ENCODE results near the gene TOR3A. TPM values are rescaled to one million over a fixed set of nuclear protein-coding genes. Genes with fewer than 3 reads are reported as not detected.

The TOR3A gene
- total RNA-seq, 4 donors from 2014 or later, result 17.8 to 40.5 (median 31.4) TPM

DNA sequence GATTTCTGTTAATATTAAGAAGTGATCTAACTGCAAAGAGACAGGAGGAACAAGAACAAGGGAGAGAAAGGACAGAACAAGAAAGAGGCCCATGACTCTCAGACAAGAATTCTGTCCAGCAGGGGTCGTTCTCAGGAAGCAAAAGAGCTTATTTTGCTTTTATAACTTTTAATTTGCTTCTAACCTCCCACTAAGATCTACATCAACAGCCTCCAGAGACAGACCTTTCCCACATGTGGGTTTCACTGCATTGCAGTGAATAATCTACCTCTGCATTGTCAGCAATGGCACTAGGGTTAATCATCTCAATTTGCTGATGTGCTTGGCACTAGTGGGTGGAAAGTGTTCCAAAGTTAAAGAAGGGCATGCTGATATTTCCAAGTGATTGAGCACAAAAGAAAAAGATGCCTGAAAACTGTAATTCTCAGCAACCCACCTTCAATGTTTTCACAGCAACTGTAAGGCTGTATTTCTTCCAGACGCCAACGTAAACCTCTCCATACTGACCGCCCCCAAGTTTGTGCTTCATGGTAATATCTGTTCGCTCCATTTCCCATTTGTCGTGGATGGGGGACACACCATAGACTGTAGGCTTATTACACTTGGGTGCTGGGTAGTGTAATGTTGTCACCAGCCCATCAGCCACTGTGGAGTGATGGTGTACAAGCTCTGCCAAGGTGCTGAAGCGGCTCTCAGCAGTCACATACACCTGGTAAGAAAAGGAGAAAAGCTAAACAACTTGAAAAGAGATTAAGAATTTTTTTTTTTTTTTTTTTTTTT, 39.5 kb downstream of the TOR3A start:
- Histone ChIP-seq H3K4me3 (no peak overlapping the region), H3K9me3 (no peaks in the 10 kb centered on the region), H3K27ac (no peak overlapping the region), H3K4me1 (peaks cover 0 to 9% (median 0%) of the 10 kb centered on the region in 3 donors), H3K27me3 (no peaks in the 10 kb centered on the region), H3K36me3 (peaks cover 0 to 60% of the 10 kb centered on the region in 2 donors)
- 82 to 86% methylated on average over 7 of the region's 7 CpGs for WGBS, 2 donors (ENCODE audit: low coverage in 1 of 2)
- ATAC-seq, result no peak
- TF ChIP-seq, protein P1, sequence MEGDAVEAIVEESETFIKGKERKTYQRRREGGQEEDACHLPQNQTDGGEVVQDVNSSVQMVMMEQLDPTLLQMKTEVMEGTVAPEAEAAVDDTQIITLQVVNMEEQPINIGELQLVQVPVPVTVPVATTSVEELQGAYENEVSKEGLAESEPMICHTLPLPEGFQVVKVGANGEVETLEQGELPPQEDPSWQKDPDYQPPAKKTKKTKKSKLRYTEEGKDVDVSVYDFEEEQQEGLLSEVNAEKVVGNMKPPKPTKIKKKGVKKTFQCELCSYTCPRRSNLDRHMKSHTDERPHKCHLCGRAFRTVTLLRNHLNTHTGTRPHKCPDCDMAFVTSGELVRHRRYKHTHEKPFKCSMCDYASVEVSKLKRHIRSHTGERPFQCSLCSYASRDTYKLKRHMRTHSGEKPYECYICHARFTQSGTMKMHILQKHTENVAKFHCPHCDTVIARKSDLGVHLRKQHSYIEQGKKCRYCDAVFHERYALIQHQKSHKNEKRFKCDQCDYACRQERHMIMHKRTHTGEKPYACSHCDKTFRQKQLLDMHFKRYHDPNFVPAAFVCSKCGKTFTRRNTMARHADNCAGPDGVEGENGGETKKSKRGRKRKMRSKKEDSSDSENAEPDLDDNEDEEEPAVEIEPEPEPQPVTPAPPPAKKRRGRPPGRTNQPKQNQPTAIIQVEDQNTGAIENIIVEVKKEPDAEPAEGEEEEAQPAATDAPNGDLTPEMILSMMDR (IDR thresholded peaks at IDR 0.05), result peak; percentile 46 to 74 (median 60)
- no peak for TF ChIP-seq EP300 (IDR thresholded peaks at IDR 0.05)

DNA sequence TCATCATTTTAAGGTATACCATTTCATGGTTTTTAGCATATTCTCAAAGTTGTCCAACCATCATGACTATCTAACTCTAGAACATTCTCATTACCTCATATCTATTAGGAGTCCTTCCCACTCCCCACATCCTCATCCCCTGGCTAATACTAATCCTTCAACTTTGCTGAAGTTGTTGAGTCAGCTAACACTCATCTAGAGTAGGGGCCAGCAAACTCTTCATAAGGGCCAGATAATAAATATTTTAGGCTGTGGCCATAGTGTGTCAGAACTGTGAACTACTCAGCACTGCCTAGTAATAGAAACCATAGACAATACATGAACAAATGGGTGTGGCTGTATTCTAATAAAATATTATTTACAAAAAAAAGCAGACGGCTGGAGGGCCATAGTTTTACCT, 43.0 kb downstream of the TOR3A start:
- peaks cover 0 to 25% of the 10 kb centered on the region in 2 donors for H3K36me3 ChIP-seq
- TF ChIP-seq POLR2A (IDR thresholded peaks at IDR 0.05) (no peak), EP300 (IDR thresholded peaks at IDR 0.05) (no peak), POLR2AphosphoS5 (IDR thresholded peaks at IDR 0.05) (no peak)
- TF ChIP-seq, protein P1 (IDR thresholded peaks at IDR 0.05), result no peak
- H3K9me3 ChIP-seq, result no peaks in the 10 kb centered on the region
- H3K4me3 ChIP-seq, result no peak overlapping the region
- WGBS, 2 donors (ENCODE audit: low coverage in 1 of 2), result 67 to 71% methylated on average over 1 of the region's 1 CpG
- peaks cover 0 to 40% (median 0%) of the 10 kb centered on the region in 3 donors for H3K4me1 ChIP-seq
- ATAC-seq, result no peak
- no peaks in the 10 kb centered on the region for H3K27me3 ChIP-seq
- H3K27ac ChIP-seq, result no peak overlapping the region

DNA sequence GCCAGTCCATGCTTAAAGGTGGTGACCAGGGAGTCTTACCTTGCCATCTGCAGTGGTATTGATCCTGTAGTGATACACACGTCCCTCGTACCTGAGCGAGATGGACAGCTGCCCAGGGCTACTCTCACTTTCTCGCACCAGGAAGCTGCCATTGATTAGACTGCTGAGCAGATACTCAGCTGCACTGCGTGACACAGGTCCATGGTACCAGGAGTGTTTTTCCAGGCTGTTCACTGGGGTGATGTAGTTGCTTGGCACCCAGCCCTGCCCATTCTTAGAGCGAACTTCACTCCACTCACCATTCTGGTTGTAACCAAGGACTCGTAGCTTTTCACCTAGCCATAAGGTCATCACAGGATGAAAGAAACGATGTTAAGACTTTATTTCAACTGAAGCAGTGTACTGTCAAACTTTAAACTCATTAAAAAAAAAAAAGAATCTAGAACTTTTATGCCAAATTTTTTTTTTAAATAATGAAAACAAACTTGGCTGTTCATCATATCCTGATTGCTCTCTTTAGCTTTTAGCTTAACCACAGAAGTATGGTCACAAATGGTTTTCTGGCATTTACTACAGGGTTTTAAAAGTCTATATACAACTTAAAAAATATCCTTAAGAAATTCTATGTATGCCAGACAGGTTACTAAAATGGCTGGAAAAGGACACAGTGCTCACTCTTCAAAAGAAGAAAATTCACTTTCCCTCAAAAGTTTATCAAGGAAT, 44.6 kb downstream of the TOR3A start:
- Histone ChIP-seq H3K27ac (peak overlapping the region in 1 of 4 donors; percentile 35), H3K4me1 (peaks cover 0 to 45% (median 0%) of the 10 kb centered on the region in 3 donors), H3K36me3 (peaks cover 0 to 20% of the 10 kb centered on the region in 2 donors), H3K4me3 (no peak overlapping the region), H3K27me3 (no peaks in the 10 kb centered on the region), H3K9me3 (no peaks in the 10 kb centered on the region)
- TF ChIP-seq EP300 (IDR thresholded peaks at IDR 0.05) (no peak), POLR2A (IDR thresholded peaks at IDR 0.05) (no peak), POLR2AphosphoS5 (IDR thresholded peaks at IDR 0.05) (no peak)
- TF ChIP-seq, protein P1 (IDR thresholded peaks at IDR 0.05), result no peak
- 84 to 88% methylated on average over 8 of the region's 8 CpGs for WGBS, 2 donors (ENCODE audit: low coverage in 1 of 2)
- ATAC-seq, result peak; percentile 37

DNA sequence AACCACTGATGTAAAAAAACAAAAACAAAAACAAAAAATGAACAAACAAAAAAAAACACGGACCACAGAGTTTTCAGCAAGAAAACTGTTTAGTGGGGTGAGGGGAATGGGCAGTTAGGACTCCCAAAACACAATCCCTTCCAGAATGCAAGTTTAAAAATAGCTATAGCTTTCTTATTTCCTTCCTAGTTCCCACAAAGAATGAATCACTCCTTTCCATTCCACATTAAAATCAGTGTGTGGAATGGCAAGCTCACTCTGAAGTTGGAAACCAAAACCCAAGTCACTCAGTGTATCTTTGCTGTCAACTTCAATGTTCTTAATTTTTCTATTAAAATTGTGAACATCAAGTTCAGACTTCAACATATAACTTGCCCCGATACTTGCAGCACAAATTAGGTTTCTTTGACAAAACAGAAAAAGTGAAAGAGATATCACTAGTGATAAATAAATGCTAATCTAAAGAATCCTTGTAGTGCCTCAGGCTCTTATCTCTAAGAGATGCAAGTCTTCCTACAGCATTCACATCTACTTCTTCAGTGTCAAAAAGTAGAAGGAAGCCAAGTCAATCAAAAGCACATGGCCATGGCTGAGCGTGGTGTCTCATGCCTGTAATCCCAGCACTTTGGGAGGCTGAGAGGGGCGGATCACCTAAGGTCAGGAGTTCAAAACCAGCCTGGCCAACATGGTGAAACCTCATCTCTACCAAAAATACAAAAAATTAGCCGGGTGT, 45.5 kb downstream of the TOR3A start:
- WGBS, 2 donors (ENCODE audit: low coverage in 1 of 2), result 78 to 87% methylated on average over 4 to 5 of the region's 5 CpGs
- no peak overlapping the region for H3K4me3 ChIP-seq
- H3K9me3 ChIP-seq, result no peaks in the 10 kb centered on the region
- TF ChIP-seq, protein P1 (IDR thresholded peaks at IDR 0.05), result no peak
- no peak for TF ChIP-seq POLR2AphosphoS5 (IDR thresholded peaks at IDR 0.05)
- TF ChIP-seq POLR2A (IDR thresholded peaks at IDR 0.05), result no peak
- TF ChIP-seq EP300 (IDR thresholded peaks at IDR 0.05), result no peak
- H3K4me1 ChIP-seq, result peaks cover 0 to 44% (median 0%) of the 10 kb centered on the region in 3 donors
- ATAC-seq, result no peak
- no peaks in the 10 kb centered on the region for H3K27me3 ChIP-seq
- peak overlapping the region in 2 of 4 donors; percentile 7 to 35 for H3K27ac ChIP-seq
- H3K36me3 ChIP-seq, result peaks cover 0 to 19% of the 10 kb centered on the region in 2 donors
